SIG-M5 treated with dmso at 0.1 percent for 504 hours (cell line): ENCODE measurements around the gene FBXO28.
A peak's percentile ranks its signal among the peaks of the same experiment; 100 is the strongest.

Source experiments
- DNase-seq: peaks from one replicate; lab custom pipeline; 2025; ENCODE audit not compliant: unreplicated experiment; lab: John Stamatoyannopoulos, UW

FBXO28 gene

GRCh38 chr1:224095339-224095738, 18.6 kb upstream of the FBXO28 start:
- DNase-seq: no peak

DNA sequence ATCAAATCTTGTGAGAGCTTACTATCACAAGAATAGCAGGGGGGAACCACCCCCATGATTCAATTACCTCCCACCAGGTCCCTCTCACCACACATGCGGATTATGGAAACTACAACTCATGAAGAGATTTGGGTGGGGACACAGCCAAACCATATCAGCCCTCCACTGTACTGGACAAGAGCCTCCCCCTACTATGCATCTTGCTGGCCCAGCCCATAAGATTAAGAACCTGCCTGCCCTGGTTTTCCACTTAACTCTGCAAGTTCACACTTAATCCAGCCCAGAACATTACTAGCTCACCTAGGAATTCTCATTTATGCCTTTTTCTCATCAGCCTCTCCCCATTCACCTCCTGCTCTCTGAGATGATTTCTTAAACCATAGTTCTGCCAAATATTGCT, 18.0 kb upstream of the FBXO28 start:
- no peak for DNase-seq

DNA sequence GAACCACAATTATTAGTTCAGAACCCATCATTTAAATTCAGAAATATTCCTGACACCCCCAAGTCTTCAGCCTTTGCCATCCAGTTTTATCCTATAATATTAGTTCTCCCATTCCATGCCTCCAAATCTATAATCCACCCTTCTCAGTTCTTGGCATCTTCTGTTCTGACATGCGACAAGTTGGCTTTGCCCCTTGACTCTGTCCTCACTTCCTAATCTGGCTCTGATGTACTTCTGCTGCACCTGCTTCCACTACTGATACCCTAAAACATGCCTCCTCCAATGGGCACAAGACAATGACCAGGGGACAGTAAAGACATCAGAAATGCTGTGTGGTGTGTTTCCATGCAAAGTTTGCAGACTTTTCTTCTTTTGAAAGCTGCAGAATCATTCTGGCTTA, 17.1 kb upstream of the FBXO28 start:
- no peak for DNase-seq

- DNase-seq: no peak
Measured at GRCh38 chr1:224098007-224098406, 15.9 kb upstream of the FBXO28 start.

GRCh38 chr1:224106568-224107281, 7.2 kb upstream of the FBXO28 start:
- DNase-seq: peak; percentile 91

DNA sequence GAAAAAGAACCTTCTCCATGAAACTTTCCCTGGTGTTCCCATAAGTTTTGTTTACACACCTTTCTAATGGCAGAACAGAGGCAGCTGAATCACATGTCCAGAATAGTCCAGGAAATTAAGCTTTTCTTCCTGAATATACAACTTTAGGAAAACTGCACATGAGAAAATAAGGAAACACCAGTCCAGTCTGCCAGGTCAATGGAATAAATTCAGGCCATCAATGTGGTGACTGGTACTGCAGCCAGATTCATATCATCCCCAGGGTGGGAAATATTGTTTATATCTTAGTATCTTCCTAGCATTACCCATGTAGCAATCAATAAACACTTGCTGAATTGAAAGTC, 6.7 kb upstream of the FBXO28 start:
- no peak for DNase-seq

GRCh38 chr1:224108991-224109390, 4.9 kb upstream of the FBXO28 start:
- no peak for DNase-seq

GRCh38 chr1:224109981-224110380, 3.9 kb upstream of the FBXO28 start:
- DNase-seq: no peak

DNA sequence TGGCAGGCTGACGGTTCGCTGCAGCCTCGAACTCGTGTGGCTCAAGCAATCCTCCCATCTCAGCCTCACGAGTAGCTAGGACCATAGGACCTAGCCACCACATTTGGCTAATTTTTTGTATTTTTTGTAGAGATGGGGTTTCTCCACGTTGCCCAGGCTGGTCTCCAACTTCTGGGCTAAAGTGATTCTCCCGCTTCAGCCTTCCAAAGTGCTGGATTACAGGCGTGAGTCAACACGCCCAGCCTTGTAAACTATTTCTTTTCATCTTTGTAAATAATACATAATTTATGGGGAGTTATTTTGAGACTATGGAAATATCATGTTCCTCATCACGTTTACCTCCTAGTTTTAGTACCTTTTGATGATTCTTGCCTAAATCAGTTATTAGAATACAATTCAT, 906 bp upstream of the FBXO28 start:
- DNase-seq: no peak

DNA sequence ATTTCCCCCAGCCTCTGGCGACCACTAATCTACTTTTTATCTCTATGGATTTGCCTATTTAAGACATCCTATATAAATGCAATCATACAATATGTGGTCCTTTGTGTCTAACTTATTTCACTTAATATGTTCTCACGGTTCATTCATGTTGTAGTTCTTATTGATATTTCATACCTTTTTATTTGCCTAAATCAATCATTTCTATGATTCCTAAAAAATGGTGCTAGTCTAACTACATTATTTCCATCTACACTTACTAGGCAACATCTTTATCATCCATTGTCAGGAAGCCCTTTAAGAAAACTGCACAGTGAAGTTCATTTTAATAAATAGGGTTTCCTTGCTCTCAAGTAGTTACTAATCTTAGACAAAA, 380 bp upstream of the FBXO28 start:
- no peak for DNase-seq

GRCh38 chr1:224114787-224115175, 870 bp downstream of the FBXO28 start:
- no peak for DNase-seq

- peak; percentile 90 for DNase-seq
Measured at GRCh38 chr1:224116131-224116530, 2.2 kb downstream of the FBXO28 start.

DNA sequence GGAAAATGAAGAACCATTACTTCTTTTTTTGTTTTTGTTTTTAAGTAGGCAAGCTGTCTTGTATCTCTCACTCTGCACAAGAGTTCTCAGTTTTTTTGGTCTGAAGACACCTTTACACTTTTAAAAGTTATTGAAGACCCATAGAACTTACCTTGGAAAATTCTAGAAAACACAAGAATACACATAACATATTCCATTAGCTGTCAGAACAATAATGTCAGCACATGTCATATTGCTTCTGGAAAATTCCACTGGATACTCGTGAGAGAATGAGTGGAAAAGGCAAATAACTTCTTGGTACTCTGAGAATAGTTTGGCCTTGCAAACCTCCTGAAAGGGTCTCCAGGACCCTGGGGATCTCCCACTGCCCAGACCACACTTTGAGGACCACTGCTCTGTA, 4.8 kb downstream of the FBXO28 start:
- DNase-seq: no peak

GRCh38 chr1:224123136-224123535, 9.2 kb downstream of the FBXO28 start:
- no peak for DNase-seq

GRCh38 chr1:224124220-224124619, 10.3 kb downstream of the FBXO28 start:
- DNase-seq: no peak

- no peak for DNase-seq
Measured at GRCh38 chr1:224127925-224128819, 14.3 kb downstream of the FBXO28 start.

DNA sequence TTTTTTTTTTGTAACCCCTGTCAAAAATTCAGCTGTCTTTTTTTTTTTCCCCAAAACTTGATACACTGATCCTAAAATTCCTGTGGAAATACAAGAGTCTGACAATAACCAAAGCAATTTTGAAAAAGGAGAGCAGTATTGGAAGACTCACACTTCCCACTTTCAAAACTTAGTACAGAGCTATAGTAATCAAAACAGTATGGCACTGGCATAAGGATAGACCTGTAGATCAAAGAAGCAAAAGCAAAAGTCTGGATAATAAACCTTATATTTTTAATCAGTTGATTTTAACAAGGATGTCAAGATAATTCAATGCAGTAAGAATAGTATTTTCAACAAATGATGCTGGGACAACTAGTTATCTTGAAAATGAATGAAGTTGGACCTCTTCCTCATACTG, 17.3 kb downstream of the FBXO28 start:
- no peak for DNase-seq

- no peak for DNase-seq
Measured at GRCh38 chr1:224132901-224133300, 19.0 kb downstream of the FBXO28 start.

DNA sequence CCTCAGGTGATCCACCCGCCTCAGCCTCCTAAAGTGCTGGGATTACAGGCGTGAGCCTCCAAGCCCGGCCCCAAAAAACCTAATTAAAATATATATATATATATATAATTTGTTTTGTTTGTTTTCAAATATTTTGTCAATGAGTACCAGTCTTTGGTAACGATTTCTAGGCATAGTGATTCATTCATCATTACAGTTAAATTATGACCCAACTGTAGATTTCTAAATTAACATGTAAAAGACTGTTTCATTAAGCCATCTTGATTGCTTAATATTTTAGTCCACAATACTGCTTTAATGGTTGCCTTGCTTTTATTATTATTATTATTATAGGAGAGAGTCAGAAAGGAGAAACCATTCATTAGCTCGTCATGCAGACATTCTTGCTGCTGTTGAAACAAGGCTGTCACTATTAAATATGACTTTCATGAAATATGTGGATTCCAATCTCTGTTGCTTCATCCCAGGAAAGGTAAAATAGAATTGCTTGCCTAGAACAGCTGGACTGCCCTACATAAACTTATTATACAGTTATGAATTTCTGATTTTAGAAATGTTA, 19.9 kb downstream of the FBXO28 start:
- DNase-seq: no peak

GRCh38 chr1:224137518-224137917, 23.6 kb downstream of the FBXO28 start:
- no peak for DNase-seq

DNA sequence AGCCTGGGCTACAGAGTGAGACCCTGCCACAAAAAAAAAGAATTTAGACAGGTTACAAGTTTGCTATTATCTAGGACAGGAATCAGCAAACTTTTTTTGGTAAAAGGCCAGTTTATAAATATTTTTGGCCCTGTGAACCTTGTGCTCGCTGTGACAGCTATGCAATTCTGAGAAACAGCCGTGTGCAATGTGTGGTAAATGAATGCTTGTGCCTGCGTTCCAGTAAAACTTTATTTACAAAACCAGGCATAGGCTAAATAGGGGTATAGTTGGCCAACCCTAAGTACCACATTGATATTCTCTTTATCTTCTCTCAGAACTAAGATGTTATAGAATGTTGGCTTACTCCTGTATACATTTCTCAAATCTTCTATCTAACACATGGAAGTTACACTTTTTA, 24.3 kb downstream of the FBXO28 start:
- no peak for DNase-seq

DNA sequence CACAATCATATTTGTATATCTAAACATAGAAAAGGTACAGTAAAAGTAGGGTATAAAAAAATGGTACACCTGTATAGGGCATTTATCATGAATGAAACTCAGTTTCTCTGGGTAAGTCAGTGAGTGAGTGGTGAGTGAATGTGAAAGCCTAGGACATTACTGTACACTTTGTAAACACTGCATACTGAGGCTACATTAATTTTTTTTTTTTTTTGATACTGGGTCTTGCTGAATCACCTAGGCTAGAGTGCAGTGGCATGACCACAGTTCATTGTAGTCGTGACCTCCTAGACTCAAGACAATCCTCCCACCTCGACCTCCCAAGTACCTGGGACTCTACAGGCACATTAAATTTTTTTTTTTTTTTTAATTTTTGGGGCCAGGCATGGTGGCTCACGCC, 27.8 kb downstream of the FBXO28 start:
- DNase-seq: no peak
